Hair follicle dermal papilla cell (primary cell): ENCODE measurements around the gene SRSF2. TPM values are rescaled to one million over a fixed set of nuclear protein-coding genes. Genes with fewer than 3 reads are reported as not detected.

Experiments
- small RNA-seq: library from RNA; depleted of rRNA; stranded (forward); fragments of <200 nt; gene quantifications from one replicate; pipeline ENCODE3, GENCODE V24; 2012
- total RNA-seq: library from RNA; depleted of rRNA; stranded (reverse); fragments of >200 nt; gene quantifications from 2 replicates; pipeline ENCODE4 v1.2.3, GENCODE V29; 2012

SRSF2 gene, protein sequence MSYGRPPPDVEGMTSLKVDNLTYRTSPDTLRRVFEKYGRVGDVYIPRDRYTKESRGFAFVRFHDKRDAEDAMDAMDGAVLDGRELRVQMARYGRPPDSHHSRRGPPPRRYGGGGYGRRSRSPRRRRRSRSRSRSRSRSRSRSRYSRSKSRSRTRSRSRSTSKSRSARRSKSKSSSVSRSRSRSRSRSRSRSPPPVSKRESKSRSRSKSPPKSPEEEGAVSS
- 152 and 165 TPM in 2 replicates for total RNA-seq

DNA sequence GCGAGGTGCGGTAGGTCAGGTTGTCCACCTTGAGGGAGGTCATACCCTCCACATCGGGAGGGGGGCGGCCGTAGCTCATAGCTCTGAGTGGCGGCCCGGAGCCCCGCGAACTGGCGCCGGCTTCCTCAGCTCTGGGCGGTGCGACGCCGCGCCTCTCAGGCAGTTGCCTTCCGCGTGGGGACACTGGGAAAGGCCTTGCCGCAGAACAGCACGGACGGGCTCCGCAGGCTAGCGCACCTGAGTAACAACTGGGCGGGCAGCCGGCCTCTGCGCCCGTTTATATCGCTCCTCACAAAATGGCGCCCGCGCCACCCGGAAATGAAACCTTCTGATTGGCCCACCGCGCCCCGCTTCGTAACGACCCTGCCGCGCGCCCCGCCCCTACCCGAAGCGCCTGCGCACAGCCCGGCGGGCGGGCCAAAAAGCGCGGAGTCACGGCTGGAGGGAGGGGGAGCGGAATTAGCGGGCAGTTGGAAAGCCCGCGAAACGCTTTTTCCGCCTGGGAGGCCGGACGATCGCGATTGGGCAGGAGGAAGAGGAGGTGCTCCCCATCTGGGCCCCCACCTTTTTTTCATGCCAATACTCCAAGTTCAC lies at the start of gene SRSF2:
Gene SRSF2 (minus strand): TSS at position 250 of the 594 bp plus-strand sequence. CDS start 171 bp downstream, at position 79.

DNA sequence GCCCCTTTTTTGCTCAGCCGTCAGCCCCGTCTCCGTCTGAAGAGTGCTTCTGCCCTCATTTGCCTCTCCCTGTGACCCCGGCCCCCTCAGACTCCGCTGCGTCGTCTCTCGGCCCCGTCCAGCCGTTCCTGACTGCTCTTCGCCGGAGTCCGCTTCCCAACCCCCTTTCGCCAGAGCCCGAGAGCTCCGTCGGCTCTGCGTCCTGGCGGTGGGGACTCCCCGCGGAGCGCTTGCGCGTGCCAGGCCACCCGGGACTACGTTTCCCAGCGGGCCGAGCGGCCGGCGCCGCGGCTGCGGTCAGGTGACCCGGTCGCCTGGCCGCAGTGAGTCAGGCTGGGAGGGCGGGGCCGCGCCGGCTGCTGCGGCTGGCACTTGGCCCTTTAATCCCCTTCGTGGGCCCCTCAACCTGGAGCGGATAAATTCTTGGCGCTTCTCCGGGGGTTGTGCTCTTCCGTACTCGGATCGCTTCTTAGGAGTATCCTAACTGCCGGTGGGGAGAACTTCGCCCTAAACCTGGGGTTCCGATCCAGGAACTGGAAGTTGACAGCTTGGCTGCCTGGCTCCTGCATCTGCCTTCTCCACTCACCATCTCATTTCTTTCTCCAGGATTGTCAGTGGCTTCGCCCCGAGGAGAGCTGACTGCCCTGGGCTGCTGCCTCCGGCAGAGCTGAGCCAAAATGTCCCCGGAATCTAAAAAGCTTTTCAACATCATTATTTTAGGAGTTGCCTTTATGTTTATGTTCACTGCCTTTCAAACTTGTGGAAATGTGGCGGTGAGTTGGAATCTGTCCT lies 741 bp upstream of the SRSF2 start, which contains the start of gene MFSD11:
Gene MFSD11 (plus strand): TSS at position 444 of the 792 bp plus-strand sequence. CDS start 234 bp downstream, at position 678.

DNA sequence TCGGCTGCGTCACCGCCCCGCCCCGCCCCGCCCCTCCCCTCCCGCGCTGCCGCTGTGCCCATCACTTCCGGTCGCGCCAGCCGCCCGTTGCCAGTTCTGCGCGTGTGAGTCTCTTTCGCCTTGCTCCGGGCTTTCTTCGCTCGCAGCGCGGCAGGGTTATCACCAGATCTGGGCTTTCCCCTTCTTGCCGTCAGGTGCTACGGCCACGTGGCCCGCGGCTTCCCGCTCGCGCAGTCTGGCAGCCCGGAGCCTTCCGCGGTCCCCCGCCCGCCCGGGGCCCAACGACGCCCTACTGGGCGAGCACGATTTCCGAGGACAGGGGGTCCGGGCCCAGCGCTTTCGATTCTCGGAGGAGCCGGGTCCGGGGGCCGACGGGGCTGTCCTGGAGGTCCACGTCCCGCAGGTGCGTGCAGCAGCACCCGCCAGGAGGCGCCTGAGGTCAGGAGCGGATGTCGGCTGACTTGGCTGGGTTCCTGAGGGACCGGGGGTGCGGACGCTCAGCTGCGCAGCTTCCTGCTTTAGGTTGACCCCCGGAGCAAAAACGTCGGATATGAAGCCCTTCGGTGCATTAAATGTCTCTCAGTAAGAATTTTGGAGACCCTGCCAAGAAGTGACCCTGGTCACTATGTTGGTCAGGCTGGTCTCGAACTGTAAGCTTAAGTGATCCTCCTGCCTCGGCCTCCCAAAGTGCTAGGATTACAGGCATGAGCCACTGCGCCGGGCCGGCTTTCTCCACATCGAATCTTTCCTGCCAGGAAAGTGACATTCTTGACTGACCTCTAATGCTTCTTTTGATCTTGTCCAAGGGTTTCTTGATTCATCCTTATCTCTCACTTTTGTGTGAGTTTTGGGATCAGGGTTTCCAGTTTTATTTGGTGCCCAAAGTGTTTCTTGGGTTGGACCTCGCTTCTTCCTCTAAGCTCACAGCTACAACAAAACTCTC lies 10.1 kb downstream of the SRSF2 start, which contains the start of gene METTL23:
Gene METTL23 (plus strand): TSS at position 64 of the 943 bp plus-strand sequence. CDS start 2,872 bp downstream, outside the sequence.

DNA sequence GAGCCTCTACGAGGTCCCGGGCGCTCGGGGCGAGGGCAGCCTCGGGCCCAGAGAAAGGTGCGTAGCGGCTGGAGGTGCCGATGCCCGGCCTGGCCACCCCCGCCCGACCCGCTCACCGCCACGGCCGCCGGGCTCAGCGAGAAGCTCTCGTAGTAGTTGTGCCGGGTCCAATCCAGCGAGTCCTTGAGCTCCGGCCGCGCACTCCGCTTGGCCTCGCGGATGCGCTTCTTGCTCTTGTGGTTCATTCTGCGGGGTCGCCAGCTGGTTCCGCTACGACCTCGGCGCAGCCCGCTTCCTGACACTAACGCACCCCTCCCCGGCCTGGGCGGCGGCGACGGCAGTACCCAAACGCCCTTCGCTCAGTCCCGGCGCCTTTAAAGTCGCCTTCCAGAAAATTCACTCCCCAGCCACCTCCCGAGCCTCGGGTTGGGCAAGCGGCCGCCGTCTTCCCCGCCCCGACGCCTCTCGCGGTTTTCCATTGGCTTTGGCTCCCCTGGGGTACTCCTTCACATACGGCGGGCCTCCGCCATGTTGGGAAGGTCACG lies 10.8 kb downstream of the SRSF2 start, which contains the start of gene JMJD6:
Gene JMJD6 (minus strand): TSS at position 376 of the 545 bp plus-strand sequence. CDS start 131 bp downstream, at position 245.

DNA sequence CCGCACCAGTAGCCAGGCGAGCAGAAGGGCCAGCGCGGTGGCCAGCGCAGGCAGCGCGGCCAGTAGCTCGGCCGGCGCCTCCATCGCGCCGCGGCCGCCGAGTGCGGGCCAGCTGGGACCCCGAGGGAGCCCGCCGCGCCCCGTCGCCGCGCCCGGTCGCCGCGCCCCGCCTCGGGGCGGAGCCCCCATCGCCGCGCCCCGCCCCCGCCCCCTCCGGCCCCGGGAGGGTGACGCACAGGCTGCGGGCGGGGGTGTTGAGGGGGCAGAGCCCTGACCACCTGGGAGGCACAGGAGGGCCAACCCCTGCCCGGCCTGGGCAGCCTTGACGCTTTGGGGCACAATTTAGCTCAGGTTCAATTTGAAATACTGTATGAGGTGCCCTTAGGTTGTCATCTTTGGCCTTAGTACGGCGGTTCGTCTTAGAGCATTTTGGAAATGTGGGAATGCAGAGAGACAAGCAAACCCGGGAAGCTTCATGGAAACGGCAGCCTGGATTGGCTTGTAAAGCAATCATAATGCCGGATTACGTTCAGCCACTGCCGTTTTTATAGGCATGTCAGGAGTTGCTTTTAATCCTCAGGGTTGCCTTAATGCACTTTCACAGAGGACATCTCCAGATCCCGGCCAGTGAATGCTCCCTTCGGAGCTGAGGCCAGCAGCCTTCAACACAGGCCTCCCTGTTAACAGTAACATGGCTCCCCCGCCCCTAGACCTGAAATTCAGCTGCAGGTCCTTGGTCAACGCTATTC lies 26.1 kb downstream of the SRSF2 start, which contains the start of gene MXRA7:
Gene MXRA7 (minus strand): TSS at position 103 of the 749 bp plus-strand sequence. CDS start 19 bp downstream, at position 84.

Small RNA genes lying within 50 kb of the gene (small RNA-seq; reads per million reads assigned to genes)
- gene AC005837.3 (not detected), gene RF02271 (not detected), gene RNU6-97P (not detected), gene RNY4P36 (not detected)

Other genes with a start within 250 kb of the SRSF2 start
- 8.4 and 10.3 TPM in 2 replicates for gene RHBDF2, start 235.9 kb downstream of the SRSF2 start, total RNA-seq
- 10.0 and 15.6 TPM in 2 replicates for gene CYGB, start 199.6 kb downstream of the SRSF2 start, total RNA-seq
- 1.1 and 1.3 TPM in 2 replicates for gene PRCD, start 197.3 kb downstream of the SRSF2 start, total RNA-seq
- 0.65 and 3.3 TPM in 2 replicates for gene ST6GALNAC2, start 151.5 kb downstream of the SRSF2 start, total RNA-seq
- not detected in 2 replicates for gene ST6GALNAC1, start 93.6 kb downstream of the SRSF2 start, total RNA-seq
- gene MXRA7, start 26.4 kb downstream of the SRSF2 start, total RNA-seq = 196 and 241 TPM in 2 replicates
- gene JMJD6, start 10.7 kb downstream of the SRSF2 start, total RNA-seq = 27.9 and 30.5 TPM in 2 replicates
- gene METTL23, start 10.5 kb downstream of the SRSF2 start, total RNA-seq = 21.6 and 24.9 TPM in 2 replicates
- 30.7 and 34.1 TPM in 2 replicates for gene MFSD11, start 788 bp upstream of the SRSF2 start, total RNA-seq
- 2.6 and 4.7 TPM in 2 replicates for gene MGAT5B, start 131.1 kb upstream of the SRSF2 start, total RNA-seq